Hepatocyte (in vitro differentiated cells): ENCODE measurements around the gene DHRS7B. TPM values are rescaled to one million over a fixed set of nuclear protein-coding genes. Genes with fewer than 3 reads are reported as not detected.
A peak's percentile ranks its signal among the peaks of the same experiment; 100 is the strongest.

ENCODE experiments used
- DNase-seq: peaks from one replicate; pipeline ENCODE4 v3.0.0-alpha.2; 2016; ENCODE audit warnings: low spot score
- H2AFZ ChIP-seq: fragments of 200-600 bp; sonication (generic); 2 replicates; pipeline ENCODE4 v1.6.0; 2016; ENCODE audit warnings: antibody characterized with exemption, mild to moderate bottlenecking
- H3K27ac ChIP-seq: fragments of 200-600 bp; sonication (generic); 2 replicates; pipeline ENCODE4 v1.5.1; 2016; ENCODE audit warnings: mild to moderate bottlenecking
- H3K27me3 ChIP-seq: fragments of 200-600 bp; sonication (generic); 2 replicates; pipeline ENCODE4 v1.6.1; 2016
- H3K36me3 ChIP-seq: fragments of 200-600 bp; sonication (generic); replicated peaks from 2 replicates; pipeline ENCODE4 v1.5.1; 2016; ENCODE audit warnings: low read depth; ENCODE audit not compliant: insufficient read depth
- H3K4me1 ChIP-seq: fragments of 200-600 bp; sonication (generic); 2 replicates; pipeline ENCODE4 v1.5.1; 2016; ENCODE audit warnings: mild to moderate bottlenecking, moderate library complexity; ENCODE audit not compliant: insufficient read depth
- H3K4me2 ChIP-seq: fragments of 200-600 bp; sonication (generic); 2 replicates; pipeline ENCODE4 v1.6.0; 2016
- H3K4me3 ChIP-seq: fragments of 200-600 bp; sonication (generic); 2 replicates; pipeline ENCODE4 v1.5.1; 2016; ENCODE audit warnings: mild to moderate bottlenecking
- H3K79me2 ChIP-seq: fragments of 200-600 bp; sonication (generic); 2 replicates; pipeline ENCODE4 v1.6.0; 2017; ENCODE audit warnings: mild to moderate bottlenecking
- H3K9me2 ChIP-seq: fragments of 200-600 bp; sonication (generic); replicated peaks from 2 replicates; pipeline ENCODE4 v1.6.0; 2017; ENCODE audit warnings: mild to moderate bottlenecking; ENCODE audit not compliant: insufficient read depth
- H3K9me3 ChIP-seq: fragments of 200-600 bp; sonication (generic); 2 replicates; pipeline ENCODE4 v1.5.1; 2016; ENCODE audit warnings: low read depth, mild to moderate bottlenecking
- H4K20me1 ChIP-seq: fragments of 200-600 bp; sonication (generic); 2 replicates; pipeline ENCODE4 v1.6.0; 2016; ENCODE audit warnings: mild to moderate bottlenecking; ENCODE audit not compliant: insufficient read depth, poor library complexity, severe bottlenecking
- CTCF ChIP-seq: fragments of 200-600 bp; sonication (generic); IDR thresholded peaks from 2 replicates; pipeline ENCODE4 v1.5.1; 2016; ENCODE audit warnings: antibody characterized with exemption, mild to moderate bottlenecking; ENCODE audit not compliant: poor library complexity
- EZH2 ChIP-seq: fragments of 200-600 bp; sonication (generic); IDR thresholded peaks from 2 replicates; pipeline ENCODE4 v1.6.1; 2016; ENCODE audit warnings: antibody characterized with exemption, mild to moderate bottlenecking, borderline replicate concordance
- EZH2phosphoT487 ChIP-seq: fragments of 200-600 bp; sonication (generic); IDR thresholded peaks from one replicate; pipeline ENCODE4 v1.6.1; 2018; ENCODE audit warnings: antibody characterized with exemption, mild to moderate bottlenecking, low read depth, moderate library complexity; ENCODE audit not compliant: unreplicated experiment, severe bottlenecking
- WGBS: methylation state at CpG from one replicate; pipeline ENCODE4 v1.1.6; 2016; ENCODE audit warnings: low lambda C conversion rate; ENCODE audit errors: missing lambda C conversion rate; 5-methylcytosine and 5-hydroxymethylcytosine counted together
- polyA plus RNA-seq: library from polyadenylated mRNA; unstranded; fragments of >200 nt; fragmentation: Nextera tagmentation; extraction: Ambion mirVana; gene quantifications from 2 replicates; pipeline ENCODE4 v1.2.1, GENCODE V29; 2016
- total RNA-seq: library from RNA; depleted of rRNA; stranded (reverse); fragments of >200 nt; gene quantifications from 2 replicates; pipeline ENCODE4 v1.2.3, GENCODE V29; 2014

The DHRS7B gene
- total and polyA plus RNA-seq, 2 experiments from 2014 or later = 34.6 to 46.2 TPM

DNA sequence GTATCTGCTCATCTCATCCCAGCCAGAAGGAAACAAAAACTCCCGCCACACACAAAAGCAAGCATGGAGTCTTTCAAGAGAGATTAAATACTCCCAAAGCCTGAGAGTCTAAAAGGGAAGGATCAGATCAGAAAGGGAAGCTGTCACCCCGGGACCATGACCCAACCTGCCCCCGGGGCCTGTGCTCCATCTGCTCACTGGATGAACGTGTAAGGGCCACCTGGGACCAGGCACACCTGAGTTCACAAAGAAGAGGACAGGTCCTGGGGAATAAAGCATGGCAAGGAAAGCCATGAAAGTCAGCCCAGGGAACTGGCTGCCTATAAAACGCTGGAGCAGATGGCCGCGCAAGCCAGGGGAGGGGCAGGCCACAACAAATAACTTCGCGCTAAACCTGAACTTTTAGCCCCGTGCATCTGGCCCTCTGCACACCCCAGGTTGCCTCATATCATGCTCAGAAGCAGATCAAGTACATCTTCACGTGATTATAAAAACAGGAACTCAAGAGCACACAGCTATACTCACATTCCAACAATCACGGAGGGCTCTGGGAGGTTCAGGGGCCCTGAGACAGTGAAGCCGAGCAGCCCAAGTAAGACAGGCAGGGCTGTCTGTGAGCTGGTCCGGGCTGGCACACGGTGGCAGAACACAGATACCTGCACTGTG lies 83.8 kb downstream of the DHRS7B start:
- H3K9me3 ChIP-seq = no peaks in the 10 kb centered on the region

GRCh38 chr17:21211825-21212479 lies 85.2 kb downstream of the DHRS7B start:
- Histone ChIP-seq H3K9me3 (no peaks in the 10 kb centered on the region), H3K4me2 (peak overlapping the region; percentile 92), H3K4me1 (peaks cover 23% of the 10 kb centered on the region), H3K4me3 (peak overlapping the region; percentile 81), H4K20me1 (peaks cover 66% of the 10 kb centered on the region), H3K36me3 (no peaks in the 10 kb centered on the region), H3K27ac (peak overlapping the region; percentile 98), H3K27me3 (no peaks in the 10 kb centered on the region), H2AFZ (no peak overlapping the region), H3K79me2 (peaks cover 85% of the 10 kb centered on the region), H3K9me2 (no peaks in the 10 kb centered on the region)
- DNase-seq = peak; percentile 57
- WGBS = 74% methylated on average over 9 of the region's 9 CpGs
- no peak for TF ChIP-seq CTCF
- no peak for TF ChIP-seq EZH2
- TF ChIP-seq EZH2phosphoT487 = no peak

More for the DNA sequence above, 83.8 kb downstream of the DHRS7B start:
- Histone ChIP-seq H3K27me3 (no peaks in the 10 kb centered on the region), H3K4me3 (no peak overlapping the region), H3K9me2 (no peaks in the 10 kb centered on the region), H3K36me3 (no peaks in the 10 kb centered on the region), H3K27ac (no peak overlapping the region), H2AFZ (no peak overlapping the region), H3K4me2 (no peak overlapping the region), H4K20me1 (peaks cover 79% of the 10 kb centered on the region), H3K79me2 (peaks cover 87% of the 10 kb centered on the region), H3K4me1 (peaks cover 22% of the 10 kb centered on the region)
- no peak for TF ChIP-seq EZH2phosphoT487
- TF ChIP-seq CTCF = no peak
- no peak for TF ChIP-seq EZH2
- 84% methylated on average over 15 of the region's 15 CpGs for WGBS
- DNase-seq = no peak

DNA sequence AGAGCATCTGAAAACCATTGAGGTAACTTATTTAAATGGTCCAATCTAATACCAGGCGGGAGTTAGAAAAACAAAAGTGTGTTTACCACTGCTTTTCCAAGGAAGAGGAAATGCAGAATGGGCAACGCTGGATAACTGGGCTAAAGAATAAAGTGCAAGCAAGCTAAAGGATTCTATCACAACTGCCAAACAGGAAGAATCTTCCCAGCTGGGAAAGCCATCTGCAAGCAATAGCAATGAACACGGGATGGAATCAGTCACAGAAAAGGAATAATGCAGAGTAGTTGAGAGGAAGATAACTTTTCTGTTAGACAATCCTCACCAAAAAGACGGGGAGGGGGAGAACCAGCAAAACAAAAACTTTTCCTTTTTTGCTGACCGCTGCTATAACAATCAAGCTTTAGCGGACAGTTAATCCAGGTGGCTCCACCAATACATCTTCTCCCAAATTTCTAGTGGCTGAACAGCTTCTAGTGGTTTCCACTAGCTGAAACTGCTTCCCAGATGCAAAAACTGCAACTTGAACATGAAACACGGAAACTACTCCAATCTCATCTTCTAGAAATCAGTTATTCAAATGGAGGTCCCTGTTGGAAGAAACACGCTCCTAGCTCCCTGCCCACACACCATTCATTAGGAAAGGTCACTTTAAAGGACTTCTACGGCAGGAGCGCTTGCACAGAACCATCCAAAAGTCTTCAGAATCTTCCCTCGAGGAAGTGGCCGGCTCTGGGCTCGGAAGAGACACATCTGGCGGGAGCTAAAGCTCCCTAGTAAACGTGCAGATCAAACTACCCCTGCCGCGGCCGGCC lies 86.3 kb downstream of the DHRS7B start:
- Histone ChIP-seq H3K27me3 (no peaks in the 10 kb centered on the region), H3K4me1 (peaks cover 23% of the 10 kb centered on the region), H3K9me3 (no peaks in the 10 kb centered on the region), H3K27ac (peak overlapping the region; percentile 98), H3K9me2 (no peaks in the 10 kb centered on the region), H3K4me2 (peak overlapping the region; percentile 92), H3K79me2 (peaks cover 85% of the 10 kb centered on the region), H3K36me3 (no peaks in the 10 kb centered on the region), H3K4me3 (peak overlapping the region; percentile 81), H2AFZ (peak overlapping the region; percentile 60), H4K20me1 (peaks cover 55% of the 10 kb centered on the region)
- no peak for TF ChIP-seq EZH2phosphoT487
- TF ChIP-seq EZH2 = no peak
- no peak for TF ChIP-seq CTCF
- DNase-seq = no peak
- WGBS = 8% methylated on average over 18 of the region's 18 CpGs
